ENCODE data around the gene HSD17B1. TPM values are rescaled to one million over a fixed set of nuclear protein-coding genes. Genes with fewer than 3 reads are reported as not detected.
"Not testable (repeated sequence)": the region's sequence is repeated elsewhere in the genome, so short reads cannot be mapped to it uniquely, and the experiment has no call there.

The HSD17B1 gene, protein sequence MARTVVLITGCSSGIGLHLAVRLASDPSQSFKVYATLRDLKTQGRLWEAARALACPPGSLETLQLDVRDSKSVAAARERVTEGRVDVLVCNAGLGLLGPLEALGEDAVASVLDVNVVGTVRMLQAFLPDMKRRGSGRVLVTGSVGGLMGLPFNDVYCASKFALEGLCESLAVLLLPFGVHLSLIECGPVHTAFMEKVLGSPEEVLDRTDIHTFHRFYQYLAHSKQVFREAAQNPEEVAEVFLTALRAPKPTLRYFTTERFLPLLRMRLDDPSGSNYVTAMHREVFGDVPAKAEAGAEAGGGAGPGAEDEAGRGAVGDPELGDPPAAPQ
- total RNA-seq (2021): 0.90 and 1.3 TPM in 2 replicates
- percentile 22 among the genes with signal in this experiment for Bru-seq, nascent RNA
- BruChase-seq, experiment 1, labeled RNA remaining after a 2-hour chase: percentile 41 among the genes with signal in this experiment
- percentile 45 among the genes with signal in this experiment for BruChase-seq, experiment 2, labeled RNA remaining after a 6-hour chase
- long read RNA-seq, partial matches to known transcripts: 2 of 2 reads
- long read RNA-seq, other reads (novel, unspliced or antisense): 0 of 2 reads

GRCh38 chr17:42552736-42553135, at the start of gene HSD17B1:
Gene HSD17B1 (plus strand): TSS chr17:42552923. CDS start chr17:42552934, 11 bp downstream.
- POLR2A ChIA-PET (ENCODE audit: unreplicated experiment); H2AFZ ChIP-seq; H3K9me2 ChIP-seq (ENCODE audit: insufficient read depth); H3K27me3 ChIP-seq (ENCODE audit: insufficient read depth, low read depth); H3K4me1 ChIP-seq (replicated peaks; ENCODE audit: insufficient read depth); H3K36me3 ChIP-seq (ENCODE audit: low read depth); DNase-seq; H3K9me3 ChIP-seq (ENCODE audit: insufficient read depth, low read depth); BruUV-seq (replicated peaks); intact Hi-C loops (cut with micrococcal nuclease; ENCODE audit: unreplicated experiment); H4K20me1 ChIP-seq (ENCODE audit: insufficient read depth): not testable (repeated sequence)
- peaks cover 11% of the 10 kb centered on the region; the same call in 1 of the 2 replicates for H3F3A ChIP-seq (ENCODE audit: insufficient read depth, low read depth)
- peak within 1 kb of the TSS; percentile 43 for H3K27ac ChIP-seq
- CTCF ChIA-PET: interaction anchor here (0.6 kb wide), 1 partner anchor 81 kb away, joined by 3 read pairs; no protein-coding TSS in a partner anchor
- H3K4me3 ChIP-seq: peak within 1 kb of the TSS; percentile 99; the same call in 1 of the 2 replicates
- peak within 1 kb of the TSS; percentile 98 for H3K4me2 ChIP-seq
- peaks cover 24% of the 10 kb centered on the region for H3K79me2 ChIP-seq (ENCODE audit: low read depth)

DNA sequence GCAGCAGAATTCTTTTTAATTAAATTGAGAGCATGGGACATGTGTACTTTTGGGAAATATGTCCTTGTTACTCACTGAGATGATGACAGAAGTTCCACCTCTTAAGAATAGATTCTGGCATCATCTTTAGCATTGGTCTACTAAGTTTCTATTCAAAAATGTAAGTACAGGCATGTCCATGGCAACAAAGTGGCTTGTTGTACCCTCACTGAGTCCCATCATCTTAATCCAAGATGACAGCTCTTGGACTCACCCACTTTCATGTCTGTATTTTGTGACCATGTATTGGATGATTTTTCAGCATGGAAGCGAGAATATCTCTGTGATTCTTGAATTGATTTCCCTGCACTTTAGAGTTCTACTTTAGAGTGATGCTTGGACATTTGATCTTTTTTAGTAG, 49.8 kb upstream of the HSD17B1 start:
- POLR2A ChIA-PET (ENCODE audit: unreplicated experiment): no interaction called here
- TF ChIP-seq, protein P1, sequence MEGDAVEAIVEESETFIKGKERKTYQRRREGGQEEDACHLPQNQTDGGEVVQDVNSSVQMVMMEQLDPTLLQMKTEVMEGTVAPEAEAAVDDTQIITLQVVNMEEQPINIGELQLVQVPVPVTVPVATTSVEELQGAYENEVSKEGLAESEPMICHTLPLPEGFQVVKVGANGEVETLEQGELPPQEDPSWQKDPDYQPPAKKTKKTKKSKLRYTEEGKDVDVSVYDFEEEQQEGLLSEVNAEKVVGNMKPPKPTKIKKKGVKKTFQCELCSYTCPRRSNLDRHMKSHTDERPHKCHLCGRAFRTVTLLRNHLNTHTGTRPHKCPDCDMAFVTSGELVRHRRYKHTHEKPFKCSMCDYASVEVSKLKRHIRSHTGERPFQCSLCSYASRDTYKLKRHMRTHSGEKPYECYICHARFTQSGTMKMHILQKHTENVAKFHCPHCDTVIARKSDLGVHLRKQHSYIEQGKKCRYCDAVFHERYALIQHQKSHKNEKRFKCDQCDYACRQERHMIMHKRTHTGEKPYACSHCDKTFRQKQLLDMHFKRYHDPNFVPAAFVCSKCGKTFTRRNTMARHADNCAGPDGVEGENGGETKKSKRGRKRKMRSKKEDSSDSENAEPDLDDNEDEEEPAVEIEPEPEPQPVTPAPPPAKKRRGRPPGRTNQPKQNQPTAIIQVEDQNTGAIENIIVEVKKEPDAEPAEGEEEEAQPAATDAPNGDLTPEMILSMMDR (conservative IDR thresholded peaks at IDR 0.05): no peak
- no peak for TF ChIP-seq EZH2 (IDR thresholded peaks at IDR 0.05; ENCODE audit: low read depth)

DNA sequence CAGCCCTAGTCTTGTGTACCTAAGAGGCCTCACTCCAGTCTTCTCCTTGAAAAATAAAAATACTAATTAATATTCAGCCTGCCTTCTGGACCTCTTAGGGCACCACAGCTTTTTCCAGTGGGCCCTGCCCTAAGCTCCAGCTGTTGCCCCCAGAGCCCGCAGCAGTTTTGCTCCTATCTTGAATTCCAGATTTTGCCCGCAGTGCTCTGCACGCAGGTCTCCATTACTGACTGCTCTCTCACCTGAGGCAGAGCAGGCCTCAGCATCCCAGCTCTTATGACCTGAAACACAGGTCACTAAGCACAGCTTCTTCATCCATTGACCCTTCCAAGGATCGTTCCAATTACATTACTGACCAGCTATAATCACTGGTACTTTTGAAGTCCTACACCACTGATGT, 45.1 kb upstream of the HSD17B1 start:
- BruUV-seq (replicated peaks): no TSS peak
- no peaks in the 10 kb centered on the region for H3K4me1 ChIP-seq (replicated peaks; ENCODE audit: insufficient read depth)
- CTCF ChIA-PET: no interaction called here

More for the DNA sequence above, 49.8 kb upstream of the HSD17B1 start:
- Histone ChIP-seq H3K36me3 (ENCODE audit: low read depth) (peaks cover 29% of the 10 kb centered on the region; the same call in 1 of the 2 replicates), H3F3A (ENCODE audit: insufficient read depth, low read depth) (no peaks in the 10 kb centered on the region), H3K27ac (no peak overlapping the region), H2AFZ (no peak overlapping the region), H3K9me2 (ENCODE audit: insufficient read depth) (no peaks in the 10 kb centered on the region), H4K20me1 (ENCODE audit: insufficient read depth) (no peaks in the 10 kb centered on the region), H3K9me3 (ENCODE audit: insufficient read depth, low read depth) (no peaks in the 10 kb centered on the region), H3K4me1 (replicated peaks; ENCODE audit: insufficient read depth) (no peaks in the 10 kb centered on the region), H3K79me2 (ENCODE audit: low read depth) (no peaks in the 10 kb centered on the region), H3K27me3 (ENCODE audit: insufficient read depth, low read depth) (no peaks in the 10 kb centered on the region), H3K4me3 (no peak overlapping the region), H3K4me2 (no peak overlapping the region)
- CTCF ChIA-PET: no interaction called here
- no peak for DNase-seq
- BruUV-seq (replicated peaks): no TSS peak
- intact Hi-C loops (cut with micrococcal nuclease; ENCODE audit: unreplicated experiment): no loop called here

More for the DNA sequence above, 45.1 kb upstream of the HSD17B1 start:
- H3K36me3 ChIP-seq (ENCODE audit: low read depth): 0 out of 2 replicates have a peak, but pooled peaks cover 13% of the 10 kb centered on the region
- POLR2A ChIA-PET (ENCODE audit: unreplicated experiment): interaction anchor here (0.6 kb wide), 1 partner anchor 1267 kb away, joined by 4 read pairs; no protein-coding TSS in a partner anchor
- H3K27me3 ChIP-seq (ENCODE audit: insufficient read depth, low read depth): no peaks in the 10 kb centered on the region
- intact Hi-C loops (cut with micrococcal nuclease; ENCODE audit: unreplicated experiment): no loop called here
- H3K4me2 ChIP-seq: no peak overlapping the region
- no peaks in the 10 kb centered on the region for H3K9me2 ChIP-seq (ENCODE audit: insufficient read depth)
- no peaks in the 10 kb centered on the region for H4K20me1 ChIP-seq (ENCODE audit: insufficient read depth)
- H2AFZ ChIP-seq: no peak overlapping the region
- no peaks in the 10 kb centered on the region for H3K9me3 ChIP-seq (ENCODE audit: insufficient read depth, low read depth)
- TF ChIP-seq EZH2 (IDR thresholded peaks at IDR 0.05; ENCODE audit: low read depth): no peak
- TF ChIP-seq, protein P1 (conservative IDR thresholded peaks at IDR 0.05): no peak
- DNase-seq: no peak
- H3K27ac ChIP-seq: no peak overlapping the region
- no peak overlapping the region for H3K4me3 ChIP-seq
- H3K79me2 ChIP-seq (ENCODE audit: low read depth): no peaks in the 10 kb centered on the region
- H3F3A ChIP-seq (ENCODE audit: insufficient read depth, low read depth): no peaks in the 10 kb centered on the region
